ENCODE results near the gene PRXL2B.
"Not testable (repeated sequence)": the region's sequence is repeated elsewhere in the genome, so short reads cannot be mapped to it uniquely, and the experiment has no call there.

The PRXL2B gene

DNA sequence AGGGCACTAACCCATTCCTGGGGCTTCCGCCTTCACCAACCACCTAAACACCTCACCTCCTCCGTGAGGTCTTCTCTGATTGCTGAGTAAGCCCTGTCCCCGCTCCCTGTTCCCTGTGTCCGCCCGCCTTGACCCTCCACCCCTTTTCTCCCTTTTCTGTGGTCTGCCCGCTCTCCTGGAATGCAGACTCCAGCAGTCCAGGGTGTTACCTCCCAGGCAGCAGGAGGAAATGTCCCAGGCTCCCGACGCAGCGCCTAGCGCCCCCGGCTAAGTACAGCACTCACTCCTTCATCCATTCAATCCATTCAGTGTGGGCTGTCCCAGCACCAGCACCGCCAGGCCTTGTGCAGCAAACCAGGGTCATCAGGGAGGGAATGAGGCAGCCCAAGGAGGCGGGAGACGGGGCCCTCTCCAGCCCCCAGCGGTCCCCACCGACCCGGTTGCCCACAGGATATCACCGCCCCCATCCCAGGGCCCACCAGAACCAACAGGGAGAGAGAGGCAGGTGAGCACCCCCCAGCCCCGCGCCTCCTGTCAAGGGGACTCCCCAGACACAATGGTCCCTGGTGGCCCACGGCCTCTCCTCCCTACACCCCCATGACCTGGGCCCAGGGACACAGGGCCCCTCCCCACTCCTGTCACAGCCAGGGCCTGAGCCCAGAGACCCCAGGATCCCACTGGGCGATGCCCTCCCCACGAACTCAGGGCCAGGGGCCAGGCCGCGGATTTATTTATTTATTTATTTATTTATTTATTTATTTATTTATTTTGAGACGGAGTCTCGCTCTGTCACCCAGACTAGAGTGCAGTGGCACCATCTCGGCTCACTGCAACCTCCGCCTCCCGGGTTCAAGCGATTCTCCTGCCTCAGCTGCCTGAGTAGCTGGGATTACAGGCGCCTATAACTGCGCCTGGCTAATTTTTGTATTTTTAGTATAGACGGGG, 20.2 kb upstream of the PRXL2B start:
- DNase-seq: no peak

- no peak for DNase-seq
Measured at GRCh38 chr1:2567083-2567679, 19.4 kb upstream of the PRXL2B start.

DNA sequence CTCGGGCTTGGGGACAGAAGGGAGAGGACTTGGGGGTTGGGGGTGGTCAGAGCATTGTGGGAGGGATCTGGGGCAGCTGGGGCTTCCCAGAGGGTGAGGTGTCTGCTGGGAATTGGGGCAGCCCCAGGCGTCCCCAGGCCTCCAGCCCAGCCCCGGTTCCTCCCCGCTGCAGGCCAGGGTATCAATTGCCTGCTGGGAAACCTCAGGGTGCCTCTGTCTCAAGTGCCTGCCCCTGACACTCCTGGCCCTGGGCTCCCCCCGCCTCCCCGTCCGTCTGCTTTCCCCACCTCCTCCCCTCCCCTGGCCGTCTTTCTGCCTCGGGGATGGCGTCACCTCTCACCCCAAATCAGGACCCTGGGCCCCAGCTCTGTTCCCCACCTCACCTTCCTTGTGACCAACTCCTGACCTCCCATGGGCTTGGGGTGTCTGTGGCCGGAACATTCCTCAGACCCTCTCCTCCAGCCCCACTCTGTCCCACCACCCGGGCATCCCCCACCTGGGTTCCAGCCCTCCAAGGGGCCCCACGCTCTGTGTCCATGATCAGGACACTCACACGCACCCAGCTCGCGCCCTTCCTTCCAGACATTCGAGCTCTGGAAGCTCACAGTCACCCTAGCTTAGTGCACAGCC, 18.3 kb upstream of the PRXL2B start:
- DNase-seq: not testable (repeated sequence)

- DNase-seq: no peak
Measured at GRCh38 chr1:2569060-2569459, 17.5 kb upstream of the PRXL2B start.

- not testable (repeated sequence) for DNase-seq
Measured at GRCh38 chr1:2569703-2570102, 16.9 kb upstream of the PRXL2B start.

DNA sequence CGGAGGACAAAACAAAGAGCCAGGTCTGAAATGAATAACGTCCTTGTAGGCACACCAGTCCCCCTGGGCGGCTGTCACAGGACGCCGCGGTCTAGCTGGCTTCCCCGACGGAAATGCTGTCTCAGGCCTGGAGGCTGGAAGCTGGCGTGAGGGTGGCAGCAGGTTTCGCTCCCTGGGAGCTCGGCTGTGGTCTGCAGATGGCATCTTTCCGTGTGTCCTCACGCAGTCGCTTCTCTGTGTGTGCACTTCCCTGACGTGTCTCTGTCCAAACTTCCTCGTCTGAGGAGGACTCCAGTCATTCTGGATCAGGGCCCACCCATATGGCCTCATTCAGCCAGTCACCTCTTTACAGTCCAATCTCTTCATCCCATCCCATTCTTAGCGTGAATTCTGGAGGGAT, 16.2 kb upstream of the PRXL2B start:
- no peak for DNase-seq

DNA sequence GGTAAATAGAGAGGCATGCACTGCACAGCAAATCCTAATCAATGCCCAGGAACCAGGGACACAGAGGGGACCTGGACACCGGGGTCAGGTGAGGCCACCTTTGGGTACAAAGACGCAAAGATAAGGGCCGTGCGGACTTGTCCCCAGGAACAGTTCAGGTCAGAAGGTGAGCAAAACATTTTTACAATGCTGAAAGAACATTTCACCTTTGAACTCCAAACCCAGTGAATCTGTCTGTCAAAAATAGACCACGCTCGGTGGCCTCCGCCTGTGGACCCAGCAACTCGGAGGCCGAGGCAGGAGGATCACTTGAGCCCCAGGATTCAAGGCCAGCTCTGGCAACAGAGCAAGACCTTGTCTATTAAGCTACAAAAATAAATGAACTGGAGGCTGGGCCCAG, 15.2 kb upstream of the PRXL2B start:
- no peak for DNase-seq

- no peak for DNase-seq
Measured at GRCh38 chr1:2573250-2573920, 13.2 kb upstream of the PRXL2B start.

DNA sequence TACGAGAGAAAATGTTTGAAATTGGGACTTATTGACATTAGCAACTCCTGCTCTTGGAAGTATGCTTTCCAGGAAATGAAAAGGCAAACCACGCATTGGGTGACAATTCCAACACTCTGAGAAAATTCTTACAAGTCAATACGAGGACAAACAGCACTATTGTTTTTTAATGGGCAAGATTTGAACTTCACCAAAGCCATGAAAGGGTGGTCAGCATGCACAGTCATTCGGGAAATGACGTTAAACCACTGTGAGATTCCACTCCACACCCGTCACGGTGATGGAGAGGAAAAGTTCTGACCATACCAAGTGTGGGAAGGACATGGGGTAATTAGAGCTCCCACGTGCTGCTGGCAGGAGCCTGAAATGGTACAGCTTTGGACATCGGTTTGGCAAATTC, 12.2 kb upstream of the PRXL2B start:
- DNase-seq: no peak

DNA sequence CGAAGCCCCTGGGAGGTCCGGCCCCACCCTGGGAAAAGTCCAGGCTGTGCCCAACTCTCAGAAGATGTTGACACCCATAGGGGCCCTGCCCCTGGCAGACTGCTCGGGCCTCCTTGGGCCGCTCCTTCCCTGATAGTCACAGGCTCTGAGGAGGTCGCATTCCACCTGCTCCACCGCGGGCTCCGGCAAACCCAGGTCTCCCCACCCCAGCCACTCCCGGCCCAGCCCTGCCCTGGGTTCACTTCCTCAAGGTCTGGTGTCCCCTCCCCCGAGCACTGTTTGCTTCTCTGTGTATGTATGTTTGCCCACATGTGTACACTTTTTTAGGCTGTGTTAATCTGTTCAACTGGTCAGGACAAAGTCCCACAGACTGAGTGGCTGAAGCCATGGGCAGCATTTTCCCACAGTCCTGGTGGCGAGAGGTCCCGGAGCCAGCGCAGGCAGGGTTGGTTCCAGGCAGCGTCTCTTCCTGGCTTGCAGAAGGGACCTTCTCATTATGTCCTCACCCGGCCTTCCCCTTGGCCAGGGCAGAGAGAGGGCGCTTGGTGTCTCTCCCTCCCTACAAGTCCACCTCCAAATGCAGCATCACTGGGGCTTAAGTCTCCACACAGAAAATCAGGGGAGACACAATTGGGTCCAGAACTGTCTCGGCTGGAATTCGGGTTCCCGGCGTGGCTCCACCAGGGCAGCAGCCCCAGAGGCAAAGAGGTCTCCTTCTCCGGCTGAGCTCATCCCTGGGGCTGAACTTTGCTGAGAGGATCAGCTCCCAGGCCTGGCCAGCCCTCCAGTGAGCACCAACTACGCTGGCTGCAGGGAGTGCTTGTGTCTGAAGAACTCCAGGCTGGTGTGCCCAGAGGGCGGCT, 10.5 kb upstream of the PRXL2B start:
- DNase-seq: no peak

DNA sequence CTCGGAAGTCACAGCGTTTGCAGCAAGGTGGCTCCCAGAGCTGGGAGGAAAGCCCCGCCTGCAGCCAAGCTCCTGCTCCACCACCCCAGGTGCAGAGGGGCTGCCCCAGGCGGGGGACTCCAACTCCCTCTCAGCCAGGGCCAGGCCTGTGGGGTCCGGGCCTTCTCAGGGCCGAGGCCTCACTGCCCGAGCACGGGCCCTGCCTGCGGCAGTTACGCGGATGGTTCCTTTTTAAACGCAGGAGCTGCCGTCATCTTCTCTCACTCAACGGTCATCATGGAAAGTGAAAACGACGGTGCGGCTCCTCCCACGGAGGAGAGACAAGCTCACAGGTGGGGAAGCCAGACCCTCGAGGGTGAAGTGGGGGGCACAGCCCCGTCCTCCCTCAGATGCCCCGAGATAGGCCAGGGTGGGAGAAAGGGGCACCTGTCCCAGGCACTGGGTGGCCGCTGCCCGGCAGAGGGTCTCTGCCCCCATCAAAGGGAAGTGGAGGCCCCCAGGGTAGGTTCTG, 9.0 kb upstream of the PRXL2B start:
- not testable (repeated sequence) for DNase-seq

DNA sequence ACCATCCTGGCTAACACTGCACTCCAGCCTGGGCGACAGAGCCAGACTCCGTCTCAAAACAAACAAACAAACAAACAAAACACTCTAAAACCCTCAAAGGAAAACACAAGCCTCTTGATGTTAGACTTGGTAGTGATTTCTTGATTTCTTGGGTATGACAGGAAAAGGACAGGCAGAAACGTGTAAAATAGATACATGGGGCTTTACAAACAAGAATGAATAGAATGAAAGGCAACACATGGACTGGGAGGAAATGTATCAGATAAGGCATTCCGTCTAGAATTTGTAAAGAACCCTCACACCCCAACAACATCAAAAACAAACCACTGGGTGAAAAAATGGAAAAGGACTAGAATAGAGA, 7.8 kb upstream of the PRXL2B start:
- no peak for DNase-seq

- no peak for DNase-seq
Measured at GRCh38 chr1:2580691-2581090, 5.9 kb upstream of the PRXL2B start.

DNA sequence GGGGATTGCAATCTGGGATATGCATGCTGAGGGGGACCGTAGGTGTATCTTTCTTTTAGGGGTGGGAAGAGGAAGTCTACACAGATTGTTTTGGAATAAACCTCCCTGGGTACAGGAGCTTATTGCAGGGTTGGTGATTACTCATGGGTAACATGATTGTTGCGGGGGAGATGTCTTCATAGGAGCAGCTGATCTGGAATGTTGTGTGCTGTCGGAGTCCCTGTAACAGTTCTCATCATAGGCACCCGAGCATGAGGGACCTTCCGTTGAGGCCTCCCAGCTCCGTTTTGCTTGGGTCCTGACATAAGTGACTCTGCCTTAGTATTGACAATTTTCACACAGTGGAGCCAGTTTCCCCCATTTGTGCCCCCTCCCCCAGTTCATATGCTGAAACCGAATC, 4.2 kb upstream of the PRXL2B start:
- no peak for DNase-seq

- DNase-seq: no peak
Measured at GRCh38 chr1:2583331-2583791, 3.2 kb upstream of the PRXL2B start.

DNA sequence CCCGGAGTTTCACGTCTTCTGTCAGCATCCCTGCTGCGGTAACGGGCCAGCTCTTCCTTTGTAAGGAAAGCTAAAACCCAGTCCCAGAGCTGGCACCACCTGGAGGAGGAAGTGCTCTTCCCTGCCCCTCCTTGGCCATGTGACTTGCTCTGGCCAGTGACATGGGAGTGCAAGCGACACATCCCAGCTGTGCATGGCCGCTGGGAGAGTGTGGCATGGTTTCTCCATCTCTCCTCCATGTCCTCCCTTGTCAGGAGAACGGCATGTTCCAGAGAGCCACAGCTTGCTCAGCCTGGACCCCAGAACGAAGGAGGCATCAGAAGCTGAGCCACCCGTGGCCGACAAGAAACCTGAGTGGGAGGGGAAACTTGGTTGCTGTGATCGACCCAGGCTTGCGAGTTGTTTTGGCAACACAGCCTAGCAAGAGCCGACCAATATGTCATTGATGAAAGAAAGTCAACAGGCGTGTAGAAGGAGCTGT, 2.7 kb upstream of the PRXL2B start:
- no peak for DNase-seq

GRCh38 chr1:2584686-2585317, 1.8 kb upstream of the PRXL2B start:
- no peak for DNase-seq

DNA sequence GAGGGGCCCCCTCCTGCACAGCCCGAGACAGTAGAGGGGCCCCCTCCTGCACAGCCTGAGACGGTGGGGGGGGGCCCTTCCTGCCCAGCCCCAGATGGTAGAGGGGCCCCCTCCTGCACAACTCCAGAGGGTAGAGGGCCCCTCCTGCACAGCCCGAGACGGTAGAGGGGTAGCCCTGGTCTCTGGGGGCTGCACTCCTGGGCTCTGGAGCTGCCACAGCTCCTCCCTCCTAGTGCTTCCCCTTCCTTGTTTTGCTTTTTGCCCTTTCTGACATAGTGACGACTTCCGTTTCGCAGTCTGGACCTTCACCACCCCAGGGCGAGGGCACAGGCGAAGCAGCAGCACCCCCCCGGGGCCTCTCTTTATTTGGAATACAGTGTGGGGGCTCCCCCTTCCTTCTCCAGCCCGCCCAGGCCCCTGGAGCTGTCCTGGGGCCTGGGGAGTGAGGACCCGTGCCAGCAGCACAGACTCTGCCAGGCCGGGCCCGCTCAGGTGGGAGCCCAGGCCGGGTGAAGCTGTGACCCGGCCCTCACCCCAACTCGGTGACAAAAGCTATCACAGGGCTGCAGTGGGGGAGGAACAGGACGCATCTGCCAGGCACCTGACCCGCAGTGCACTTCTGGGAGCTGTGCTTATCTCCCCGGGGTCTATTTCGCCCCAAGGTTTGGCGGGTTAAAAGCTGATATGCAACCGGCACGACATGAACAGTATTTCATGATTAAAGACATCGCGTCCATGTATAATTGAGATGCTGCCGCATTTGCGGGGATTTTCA, 1.1 kb upstream of the PRXL2B start:
- no peak for DNase-seq

DNA sequence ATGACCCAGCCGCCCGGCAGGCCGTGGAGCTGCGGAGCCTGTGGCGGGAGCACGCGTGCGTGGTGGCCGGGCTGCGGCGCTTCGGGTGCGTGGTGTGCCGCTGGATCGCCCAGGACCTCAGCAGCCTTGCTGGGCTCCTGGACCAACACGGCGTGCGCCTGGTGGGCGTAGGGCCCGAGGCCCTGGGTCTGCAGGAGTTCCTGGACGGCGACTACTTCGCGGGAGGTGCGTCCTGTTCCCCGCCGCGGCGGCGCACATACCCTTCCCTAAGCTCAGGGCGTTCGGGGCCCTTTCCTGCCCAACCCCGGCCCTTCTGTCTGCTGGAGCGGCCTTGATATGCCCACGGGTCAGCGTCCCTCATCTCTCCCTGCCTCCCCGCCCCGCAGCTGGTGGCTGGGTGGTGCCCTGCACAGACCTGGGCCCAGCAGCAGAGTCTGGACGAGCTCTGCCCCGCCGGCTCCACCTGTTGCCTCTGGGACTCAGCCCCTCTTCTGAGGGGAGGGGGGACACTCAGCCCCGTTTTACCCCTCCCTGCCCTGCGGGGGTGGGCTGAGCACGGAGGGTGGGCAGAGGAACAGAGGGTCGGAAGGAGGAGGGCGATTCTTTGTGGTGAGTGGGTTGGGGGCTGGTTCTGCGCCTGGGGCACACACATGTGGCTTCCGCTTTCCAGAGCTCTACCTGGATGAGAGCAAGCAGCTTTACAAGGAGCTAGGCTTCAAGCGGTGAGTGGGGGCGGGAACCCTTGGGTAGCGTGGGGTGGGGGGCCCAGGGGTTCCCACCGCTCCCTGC, 688 bp downstream of the PRXL2B start:
- DNase-seq: no peak
